ENCODE data around the gene DGUOK. TPM values are rescaled to one million over a fixed set of nuclear protein-coding genes. Genes with fewer than 3 reads are reported as not detected.

DGUOK gene
- total RNA-seq, 4 donors from 2014 or later, result 10.2 to 25.2 (median 20.3) TPM

GRCh38 chr2:73987948-73988700, 61.4 kb downstream of the DGUOK start:
- peak overlapping the region in 1 of 4 donors; percentile 19 for H3K4me3 ChIP-seq
- no peaks in the 10 kb centered on the region for H3K36me3 ChIP-seq
- ATAC-seq (no peak), DNase-seq (no peak)
- no peaks in the 10 kb centered on the region for H3K27me3 ChIP-seq
- H3K27ac ChIP-seq, result no peak overlapping the region
- no peaks in the 10 kb centered on the region for H3K9me3 ChIP-seq
- H3K4me1 ChIP-seq, result peaks cover 25 to 39% of the 10 kb centered on the region in 2 donors
- in situ Hi-C loops (cut with MboI; ENCODE audit: low sequenced_read_pairs in 4 of 4), result no loop called here
- TF ChIP-seq CTCF (IDR thresholded peaks at IDR 0.05 in 4 of 5, conservative IDR thresholded peaks at IDR 0.05 in 1 of 5) (no peak), POLR2A (IDR thresholded peaks at IDR 0.05) (no peak)
- intact Hi-C loops (cut with DNase I; ENCODE audit: low total_unique reads), result loop anchor here (1.0 to 10.0 kb wide), 2 partner anchors 14 to 163 kb away; partner anchors contain the start of gene STAMBP

GRCh38 chr2:73989972-73990371, 63.3 kb downstream of the DGUOK start:
- no peaks in the 10 kb centered on the region for H3K9me3 ChIP-seq
- no peak for ATAC-seq
- no peak for DNase-seq
- intact Hi-C loops (cut with DNase I; ENCODE audit: low total_unique reads), result loop anchor here (10.0 kb wide), 1 partner anchor 165 kb away; the partner anchor contains the start of gene STAMBP
- in situ Hi-C loops (cut with MboI; ENCODE audit: low sequenced_read_pairs in 4 of 4), result no loop called here
- H3K36me3 ChIP-seq, result no peaks in the 10 kb centered on the region
- H3K4me1 ChIP-seq, result peaks cover 15 to 29% of the 10 kb centered on the region in 2 donors
- no peak overlapping the region for H3K4me3 ChIP-seq
- TF ChIP-seq CTCF (IDR thresholded peaks at IDR 0.05 in 4 of 5, conservative IDR thresholded peaks at IDR 0.05 in 1 of 5) (no peak), POLR2A (IDR thresholded peaks at IDR 0.05) (no peak)
- H3K27me3 ChIP-seq, result no peaks in the 10 kb centered on the region
- no peak overlapping the region for H3K27ac ChIP-seq

- intact Hi-C loops (cut with DNase I; ENCODE audit: low total_unique reads) (no loop called here), in situ Hi-C loops (cut with MboI; ENCODE audit: low sequenced_read_pairs in 4 of 4) (no loop called here)
- Histone ChIP-seq H3K27ac (no peak overlapping the region), H3K9me3 (no peaks in the 10 kb centered on the region), H3K27me3 (no peaks in the 10 kb centered on the region), H3K4me3 (no peak overlapping the region), H3K36me3 (no peaks in the 10 kb centered on the region), H3K4me1 (peaks cover 15 to 28% of the 10 kb centered on the region in 2 donors)
- no peak for TF ChIP-seq CTCF (IDR thresholded peaks at IDR 0.05 in 4 of 5, conservative IDR thresholded peaks at IDR 0.05 in 1 of 5)
- no peak for TF ChIP-seq POLR2A (IDR thresholded peaks at IDR 0.05)
- no peak for DNase-seq
- no peak for ATAC-seq
These were observed 63.9 kb downstream of the DGUOK start for GRCh38 chr2:73990531-73990930.

DNA sequence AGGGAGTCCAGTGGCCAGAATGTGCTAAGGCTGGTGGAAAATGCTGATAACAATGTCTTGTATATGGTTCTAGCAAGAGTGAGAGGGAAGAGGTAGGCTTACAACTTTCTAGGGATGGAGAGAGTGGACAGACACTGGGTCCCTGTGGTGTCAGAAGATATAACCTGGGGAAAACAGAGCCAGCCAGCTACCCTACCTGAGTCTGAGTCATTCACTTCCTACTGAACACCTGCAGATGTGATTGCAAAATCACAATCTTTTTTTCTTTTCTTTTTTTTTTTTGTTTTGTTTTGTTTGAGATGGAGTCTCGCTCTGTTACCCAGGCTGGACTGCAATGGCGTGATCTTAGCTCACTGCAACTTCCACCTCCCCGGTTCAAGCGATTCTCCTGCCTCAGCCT, 65.4 kb downstream of the DGUOK start:
- no peaks in the 10 kb centered on the region for H3K36me3 ChIP-seq
- H3K27ac ChIP-seq, result no peak overlapping the region
- TF ChIP-seq POLR2A (IDR thresholded peaks at IDR 0.05) (no peak), CTCF (IDR thresholded peaks at IDR 0.05 in 4 of 5, conservative IDR thresholded peaks at IDR 0.05 in 1 of 5) (no peak)
- intact Hi-C loops (cut with DNase I; ENCODE audit: low total_unique reads) (no loop called here), in situ Hi-C loops (cut with MboI; ENCODE audit: low sequenced_read_pairs in 4 of 4) (no loop called here)
- ATAC-seq (no peak), DNase-seq (no peak)
- H3K27me3 ChIP-seq, result no peaks in the 10 kb centered on the region
- peaks cover 6 to 15% of the 10 kb centered on the region in 2 donors for H3K4me1 ChIP-seq
- H3K4me3 ChIP-seq, result no peak overlapping the region
- no peaks in the 10 kb centered on the region for H3K9me3 ChIP-seq
